Panc1 (cell line): Measurements from ENCODE around the gene QRFPR.

Experiments used
- CTCF ChIP-seq: fragments of 450-650 bp; IDR thresholded peaks from 2 replicates; pipeline ENCODE4 v1.5.1; 2017; ENCODE audit warnings: mild to moderate bottlenecking
- POLR2AphosphoS5 ChIP-seq: IDR thresholded peaks from 2 replicates; pipeline ENCODE4 v1.6.1; 2012; ENCODE audit warnings: mild to moderate bottlenecking, low read depth, low read length, moderate library complexity
- REST ChIP-seq, 2 experiments: IDR thresholded peaks; 2 replicates each; pipeline ENCODE4 v1.6.1; 2011 to 2012; ENCODE audit warnings: low read depth in 2 of 2, control low read depth in 1 of 2, low read length in 1 of 2, mild to moderate bottlenecking in 1 of 2, moderate library complexity in 1 of 2; ENCODE audit not compliant: insufficient read depth in 1 of 2
- SIN3A ChIP-seq: IDR thresholded peaks from 2 replicates; pipeline ENCODE4 v1.6.1; 2012; ENCODE audit warnings: low read depth, mild to moderate bottlenecking, low read length, moderate library complexity, borderline replicate concordance; ENCODE audit not compliant: insufficient read depth
- TCF7L2 ChIP-seq: IDR thresholded peaks from 2 replicates; pipeline ENCODE4 v1.6.1; 2011; ENCODE audit warnings: mild to moderate bottlenecking, low read depth, low read length, inconsistent platforms

GRCh38 chr4:121379276-121379675 lies 1.5 kb downstream of the QRFPR start:
- no peak for TF ChIP-seq POLR2AphosphoS5
- no peak for TF ChIP-seq CTCF
- no peak for TF ChIP-seq SIN3A
- no peak for TF ChIP-seq REST (IDR thresholded peaks at IDR 0.05; ENCODE audit: insufficient read depth in 1 of 2, low read depth in 2 of 2, low read length in 1 of 2)
- no peak for TF ChIP-seq TCF7L2
